Heart left ventricle (tissue), 16 donors: ENCODE measurements around the gene COQ8A. TPM values are rescaled to one million over a fixed set of nuclear protein-coding genes. Genes with fewer than 3 reads are reported as not detected.

ENCODE experiments used
- ATAC-seq, 4 donors: fragments of 200-7000 bp; cut with Tn5 transposase; one replicate each; pipeline ENCODE4 v1.9.1; 2020 to 2022; ENCODE audit warnings: moderate library complexity in 4 of 4, mild to moderate bottlenecking in 3 of 4, moderate number of reproducible peaks in 1 of 4
- DNase-seq, 5 donors: peaks; one replicate each; pipeline ENCODE4 v3.0.0-alpha.2; 2020
- H3K27ac ChIP-seq, 12 donors: fragments of 200-600 bp; sonication (generic) in 4 of 12; one replicate each; pipeline versions ENCODE4 v1.5.0 to v1.8.0; 2016 to 2022; ENCODE audit warnings: mild to moderate bottlenecking in 2 of 12
- H3K27me3 ChIP-seq, 9 donors: fragments of 200-600 bp; sonication (generic) in 2 of 9; one replicate each; pipeline versions ENCODE4 v1.5.1 to v1.8.0; 2016 to 2022; ENCODE audit warnings: mild to moderate bottlenecking in 3 of 9
- H3K36me3 ChIP-seq, 9 donors: fragments of 200-600 bp; sonication (generic) in 2 of 9; one replicate each; pipeline versions ENCODE4 v1.5.0 to v1.8.0; 2018 to 2022; ENCODE audit warnings: mild to moderate bottlenecking in 2 of 9
- H3K4me1 ChIP-seq, 12 donors: fragments of 200-600 bp; sonication (generic) in 4 of 12; one replicate each; pipeline versions ENCODE4 v1.5.0 to v1.8.0; 2016 to 2022; ENCODE audit warnings: mild to moderate bottlenecking in 3 of 12
- H3K4me3 ChIP-seq, 12 donors: fragments of 200-600 bp; sonication (generic) in 4 of 12; one replicate each; pipeline versions ENCODE4 v1.5.0 to v1.8.0; 2017 to 2022; ENCODE audit warnings: mild to moderate bottlenecking in 9 of 12, moderate library complexity in 4 of 12
- H3K9me3 ChIP-seq, 12 donors: fragments of 200-600 bp; sonication (generic) in 4 of 12; one replicate each; pipeline versions ENCODE4 v1.5.0 to v1.8.0; 2016 to 2022; ENCODE audit warnings: mild to moderate bottlenecking in 1 of 12
- POLR2A ChIP-seq, 2 donors: fragments of 450-650 bp; IDR thresholded peaks; one replicate each; pipeline ENCODE4 v1.6.1; 2017; ENCODE audit warnings: antibody characterized with exemption in 2 of 2, mild to moderate bottlenecking in 2 of 2, moderate library complexity in 2 of 2
- WGBS, 4 donors: extraction: QIAGEN DNeasy Blood & Tissue Kit in 2 of 4; methylation state at CpG; one replicate each; pipeline versions ENCODE4 v1.1.5 to v1.1.7; 2013 to 2018; 5-methylcytosine and 5-hydroxymethylcytosine counted together
- intact Hi-C, 10 donors: fragments of 100-400 bp; cut with DNase I; formaldehyde crosslinking; loops; one replicate each; pipeline versions ENCODE4 v1.11.1 to v1.14.2; 2022
- polyA plus RNA-seq, 2 donors: library from polyadenylated mRNA; stranded (reverse); fragments of 200-250 nt; gene quantifications; one replicate each; pipeline ENCODE4 v1.2.3, GENCODE V29; 2013
- total RNA-seq, 9 donors: library from RNA; depleted of rRNA in 2 of 9; stranded (reverse); fragments of >200 nt in 2 of 9; fragmentation: NEBNext Ultra II Directional in 3 of 9; extraction: Animal tissue kit (Norgen Biotek cat#: 25700) in 3 of 9; gene quantifications; one replicate each; pipeline versions ENCODE4 v1.1.0 to v1.2.4, GENCODE V29; 2016 to 2023
- TF ChIP-seq, protein P1 (sequence below), 12 donors: fragments of 200-600 bp; sonication (generic) in 4 of 12; IDR thresholded peaks; one replicate each; pipeline versions ENCODE4 v1.5.0 to v1.8.0; 2018 to 2022; ENCODE audit warnings: antibody characterized with exemption in 12 of 12, mild to moderate bottlenecking in 5 of 12
- donor health status: ischemic (EF 13 %, LVEDD 7.1; RV severe dilation, severe dysfunction).
- donor health status: healthy with polysubstance abuse.
- donor health status: DM: no; HTN: yes; CAD: no.
- donor health status: DM: no; HTN: no; CAD: no.
- donor health status: ischemic (EF 25% LVEDD 6.9; RV normal size, moderate dysfunction).
- donor health status: ischemic (EF 25% LVEDD 5.7; RV mildly dilated, moderate dysfunction).
- donor health status: healthy.
- donor health status: DM: yes; HTN: yes; CAD: no.
- donor health status: ischemic (EF 35%, LVEDD 5.7; RV mildly dilated, moderate dysfunction).
- donor health status: nonischemic (EF 11% LVEDD 7.7; RV severe dilation, severe dysfunction).
- donor health status: DM: yes; HTN: yes; CAD: no.
- donor health status: PGD.
- donor health status: ischemic (EF 29% LVEDD 5.4; RV normal size, mild dysfunction).
- donor health status: nonischemic (EF 23%, LVEDD 6.1; RV moderate dilation, normal function).

The COQ8A gene
- total and polyA plus RNA-seq, 11 donors = 141 to 915 (median 269) TPM

DNA sequence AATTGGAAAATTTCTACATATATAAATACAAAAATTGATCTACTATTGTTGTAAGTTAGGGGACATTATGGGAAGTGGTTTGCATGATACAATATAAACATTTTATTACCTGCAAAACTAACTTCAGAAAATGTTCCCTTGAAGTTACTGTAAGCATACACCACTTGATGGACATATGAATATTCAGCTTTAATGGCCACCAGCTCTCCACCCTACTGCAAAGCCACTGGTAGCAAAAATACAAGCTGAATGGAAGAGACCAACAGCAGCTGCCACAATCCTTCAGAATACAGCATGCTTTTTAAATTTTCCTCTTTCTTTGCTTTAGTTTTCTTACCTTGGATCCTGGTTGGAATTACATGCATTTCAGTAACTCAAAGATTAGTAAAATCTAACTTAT, 69.8 kb downstream of the COQ8A start:
- TF ChIP-seq POLR2A (IDR thresholded peaks at IDR 0.05) = no peak
- TF ChIP-seq, protein P1, sequence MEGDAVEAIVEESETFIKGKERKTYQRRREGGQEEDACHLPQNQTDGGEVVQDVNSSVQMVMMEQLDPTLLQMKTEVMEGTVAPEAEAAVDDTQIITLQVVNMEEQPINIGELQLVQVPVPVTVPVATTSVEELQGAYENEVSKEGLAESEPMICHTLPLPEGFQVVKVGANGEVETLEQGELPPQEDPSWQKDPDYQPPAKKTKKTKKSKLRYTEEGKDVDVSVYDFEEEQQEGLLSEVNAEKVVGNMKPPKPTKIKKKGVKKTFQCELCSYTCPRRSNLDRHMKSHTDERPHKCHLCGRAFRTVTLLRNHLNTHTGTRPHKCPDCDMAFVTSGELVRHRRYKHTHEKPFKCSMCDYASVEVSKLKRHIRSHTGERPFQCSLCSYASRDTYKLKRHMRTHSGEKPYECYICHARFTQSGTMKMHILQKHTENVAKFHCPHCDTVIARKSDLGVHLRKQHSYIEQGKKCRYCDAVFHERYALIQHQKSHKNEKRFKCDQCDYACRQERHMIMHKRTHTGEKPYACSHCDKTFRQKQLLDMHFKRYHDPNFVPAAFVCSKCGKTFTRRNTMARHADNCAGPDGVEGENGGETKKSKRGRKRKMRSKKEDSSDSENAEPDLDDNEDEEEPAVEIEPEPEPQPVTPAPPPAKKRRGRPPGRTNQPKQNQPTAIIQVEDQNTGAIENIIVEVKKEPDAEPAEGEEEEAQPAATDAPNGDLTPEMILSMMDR (IDR thresholded peaks at IDR 0.05) = no peak
- Histone ChIP-seq H3K4me3 (no peak overlapping the region), H3K27me3 (no peaks in the 10 kb centered on the region), H3K36me3 (peaks cover 0 to 68% (median 15%) of the 10 kb centered on the region in 9 donors), H3K9me3 (no peaks in the 10 kb centered on the region), H3K4me1 (no peaks in the 10 kb centered on the region), H3K27ac (no peak overlapping the region)
- intact Hi-C loops = no loop called here
- ATAC-seq (no peak), DNase-seq (no peak)

DNA sequence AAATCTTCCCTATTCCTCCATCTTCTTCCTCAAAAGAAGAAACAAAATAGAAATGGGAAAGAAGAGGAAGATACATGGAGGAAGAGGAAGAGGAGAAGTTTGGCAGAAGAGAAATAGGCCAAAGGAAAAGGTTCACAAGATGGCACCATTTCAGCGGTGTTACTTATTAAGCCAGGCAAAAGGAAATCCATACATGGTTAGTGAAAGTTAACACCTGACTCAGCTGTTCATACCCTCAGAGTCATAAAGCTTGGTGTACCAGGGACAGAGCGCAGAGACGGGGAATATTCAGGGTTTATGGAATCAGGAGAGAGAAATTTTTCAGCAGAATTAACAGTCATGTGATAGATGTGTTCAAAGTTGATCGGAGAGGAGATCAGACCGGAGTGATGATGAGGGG, 70.6 kb downstream of the COQ8A start:
- no peak overlapping the region for H3K27ac ChIP-seq
- H3K27me3 ChIP-seq = no peaks in the 10 kb centered on the region
- H3K4me1 ChIP-seq = no peaks in the 10 kb centered on the region
- TF ChIP-seq, protein P1 (IDR thresholded peaks at IDR 0.05) = no peak
- no peak for TF ChIP-seq POLR2A (IDR thresholded peaks at IDR 0.05)
- 96 to 97% (median 96%) methylated on average over 5 of the region's 5 CpGs for WGBS, 4 donors
- no peaks in the 10 kb centered on the region for H3K9me3 ChIP-seq
- no peak for DNase-seq
- intact Hi-C loops = no loop called here
- ATAC-seq = no peak
- H3K36me3 ChIP-seq = peaks cover 0 to 69% (median 17%) of the 10 kb centered on the region in 9 donors
- no peak overlapping the region for H3K4me3 ChIP-seq

- 92 to 93% (median 93%) methylated on average over 3 of the region's 3 CpGs for whole genome bisulfite sequencing, 4 donors
- Histone ChIP-seq H3K9me3 (peaks cover 0 to 12% (median 0%) of the 10 kb centered on the region in 12 donors), H3K27ac (no peak overlapping the region), H3K4me1 (no peaks in the 10 kb centered on the region), H3K4me3 (no peak overlapping the region), H3K27me3 (no peaks in the 10 kb centered on the region), H3K36me3 (peaks cover 0 to 97% (median 56%) of the 10 kb centered on the region in 9 donors)
- no peak for DNase-seq
- TF ChIP-seq, protein P1 (IDR thresholded peaks at IDR 0.05) = no peak
- no peak for TF ChIP-seq POLR2A (IDR thresholded peaks at IDR 0.05)
- intact Hi-C loops = no loop called here
- ATAC-seq = no peak
These were observed 76.9 kb downstream of the COQ8A start for GRCh38 chr1:227016990-227017389.

DNA sequence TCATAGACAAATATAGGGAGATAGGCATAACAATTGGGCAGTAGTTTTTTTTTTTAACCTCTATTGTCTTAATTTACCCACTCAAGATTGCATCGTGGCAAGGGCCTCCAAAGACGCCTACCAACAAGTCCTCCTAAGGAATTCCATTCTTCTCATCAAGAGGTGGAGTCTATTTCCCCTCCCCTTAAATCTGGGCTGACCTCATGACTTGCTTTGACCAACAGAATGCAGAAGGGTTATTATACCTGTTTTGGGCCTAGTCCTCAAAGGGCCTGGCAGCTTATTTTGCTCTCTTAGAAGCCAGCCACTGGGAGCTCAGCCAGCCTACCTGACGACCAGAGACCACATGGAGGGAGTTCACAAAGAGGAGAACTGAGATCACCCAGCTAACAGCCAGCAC, 92.3 kb downstream of the COQ8A start:
- DNase-seq (no peak), ATAC-seq (no peak)
- TF ChIP-seq, protein P1 (IDR thresholded peaks at IDR 0.05) = no peak
- no peak for TF ChIP-seq POLR2A (IDR thresholded peaks at IDR 0.05)
- intact Hi-C loops = no loop called here
- Histone ChIP-seq H3K4me3 (no peak overlapping the region), H3K36me3 (peaks cover 0 to 93% (median 53%) of the 10 kb centered on the region in 9 donors), H3K27me3 (no peaks in the 10 kb centered on the region), H3K9me3 (no peaks in the 10 kb centered on the region), H3K4me1 (peaks cover 0 to 3% (median 0%) of the 10 kb centered on the region in 12 donors), H3K27ac (no peak overlapping the region)
- WGBS, 4 donors = 81 to 89% (median 84%) methylated on average over 3 of the region's 3 CpGs
